C4-2B (cell line): ENCODE measurements around the gene TIPIN.

Experiments
- CTCF ChIP-seq: fragments of 450-650 bp; conservative IDR thresholded peaks from 2 replicates; pipeline ENCODE4 v1.5.1; 2017; ENCODE audit warnings: mild to moderate bottlenecking
- ZFX ChIP-seq: fragments of 450-650 bp; IDR thresholded peaks from 2 replicates; pipeline ENCODE4 v1.6.1; 2017

DNA sequence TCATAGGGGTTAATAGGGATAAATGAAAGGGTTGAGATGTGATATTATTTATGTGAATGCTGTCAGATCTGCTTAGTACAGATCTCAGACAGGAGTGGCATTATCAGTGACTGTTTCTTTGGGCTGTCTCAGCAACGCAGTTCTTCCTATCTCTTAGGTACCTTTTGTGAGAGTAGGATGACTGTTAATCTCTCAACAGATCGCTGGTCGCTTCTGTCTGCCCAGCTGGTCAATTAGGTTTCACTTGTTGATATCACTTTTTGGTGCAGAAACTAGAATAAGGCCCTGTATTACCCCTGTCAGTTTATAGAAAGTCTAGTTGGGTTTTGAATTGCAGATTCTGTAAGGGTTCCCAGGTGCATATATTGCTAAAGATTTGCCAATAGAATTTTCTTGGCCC lies 46.7 kb downstream of the TIPIN start:
- TF ChIP-seq CTCF (no peak), ZFX (no peak)
